ENCODE results near the gene DNMBP. TPM values are rescaled to one million over a fixed set of nuclear protein-coding genes. Genes with fewer than 3 reads are reported as not detected.
"Not testable (repeated sequence)": the region's sequence is repeated elsewhere in the genome, so short reads cannot be mapped to it uniquely, and the experiment has no call there.

DNMBP gene
- polyA plus RNA-seq, 4 donors = 33.2 to 37.7 (median 34.4) TPM

- DNase-seq (ENCODE audit: low read depth in 4 of 4, low spot score in 2 of 4) = no peak
These were observed 11.1 kb upstream of the DNMBP start for GRCh38 chr10:100020886-100021253.

GRCh38 chr10:100020142-100020885 lies 10.6 kb upstream of the DNMBP start:
- DNase-seq (ENCODE audit: low read depth in 4 of 4, low spot score in 2 of 4) = no peak

- DNase-seq (ENCODE audit: low read depth in 4 of 4, low spot score in 2 of 4) = no peak
These were observed 10.0 kb upstream of the DNMBP start for GRCh38 chr10:100019787-100020141.

- DNase-seq (ENCODE audit: low read depth in 4 of 4, low spot score in 2 of 4) = no peak
These were observed 4.5 kb upstream of the DNMBP start for GRCh38 chr10:100014071-100014762.

GRCh38 chr10:100013621-100014020 lies 3.9 kb upstream of the DNMBP start:
- DNase-seq (ENCODE audit: low read depth in 4 of 4, low spot score in 2 of 4) = no peak

- not testable (repeated sequence) for DNase-seq (ENCODE audit: low read depth in 4 of 4, low spot score in 2 of 4)
These were observed 2.2 kb upstream of the DNMBP start for GRCh38 chr10:100011906-100012305.

- DNase-seq (ENCODE audit: low read depth in 4 of 4, low spot score in 2 of 4) = no peak
These were observed 409 bp downstream of the DNMBP start for GRCh38 chr10:100009283-100009792.

GRCh38 chr10:100008708-100009282 lies 952 bp downstream of the DNMBP start:
- DNase-seq (ENCODE audit: low read depth in 4 of 4, low spot score in 2 of 4) = no peak

GRCh38 chr10:100008142-100008522 lies 1.6 kb downstream of the DNMBP start:
- no peak for DNase-seq (ENCODE audit: low read depth in 4 of 4, low spot score in 2 of 4)

- no peak for DNase-seq (ENCODE audit: low read depth in 4 of 4, low spot score in 2 of 4)
These were observed 2.3 kb downstream of the DNMBP start for GRCh38 chr10:100007231-100008141.

GRCh38 chr10:100006243-100006886 lies 3.4 kb downstream of the DNMBP start:
- no peak for DNase-seq (ENCODE audit: low read depth in 4 of 4, low spot score in 2 of 4)

GRCh38 chr10:100004805-100005510 lies 4.8 kb downstream of the DNMBP start:
- DNase-seq (ENCODE audit: low read depth in 4 of 4, low spot score in 2 of 4) = no peak

- DNase-seq (ENCODE audit: low read depth in 4 of 4, low spot score in 2 of 4) = no peak
These were observed 9.6 kb downstream of the DNMBP start for GRCh38 chr10:100000109-100000644.

- no peak for DNase-seq (ENCODE audit: low read depth in 4 of 4, low spot score in 2 of 4)
These were observed 10.2 kb downstream of the DNMBP start for GRCh38 chr10:99999319-100000108.

GRCh38 chr10:99998889-99999288 lies 10.9 kb downstream of the DNMBP start:
- DNase-seq (ENCODE audit: low read depth in 4 of 4, low spot score in 2 of 4) = no peak

GRCh38 chr10:99996671-99997648 lies 12.8 kb downstream of the DNMBP start:
- no peak for DNase-seq (ENCODE audit: low read depth in 4 of 4, low spot score in 2 of 4)

GRCh38 chr10:99995713-99996112 lies 14.0 kb downstream of the DNMBP start:
- no peak for DNase-seq (ENCODE audit: low read depth in 4 of 4, low spot score in 2 of 4)

All from left renal cortex interstitium (tissue), 4 donors.